K562 (cell line): ENCODE data around the gene AGPAT3. TPM values are rescaled to one million over a fixed set of nuclear protein-coding genes. Genes with fewer than 3 reads are reported as not detected.

ENCODE experiments used
- ATF7 ChIP-seq: fragments of 450-650 bp; IDR thresholded peaks from 2 replicates; pipeline ENCODE4 v1.7.1; 2014; ENCODE audit warnings: mild to moderate bottlenecking, moderate library complexity
- CAMTA2 ChIP-seq: fragments of 250-450 bp; sonication (Bioruptor Pico); conservative IDR thresholded peaks from 2 replicates; pipeline ENCODE4 v1.5.1; 2022
- CREBBP ChIP-seq: IDR thresholded peaks from one replicate; pipeline ENCODE4 v1.6.1; 2012; ENCODE audit warnings: low read depth, mild to moderate bottlenecking, control low read depth, inconsistent platforms, low read length
- FOXO4 ChIP-seq: fragments of 450-650 bp; formaldehyde crosslinking; IDR thresholded peaks from 2 replicates; pipeline ENCODE4 v1.4.0; 2020; ENCODE audit warnings: mild to moderate bottlenecking, moderate library complexity
- GATA2 ChIP-seq: sonication (generic); formaldehyde crosslinking; IDR thresholded peaks from 2 replicates; pipeline ENCODE4 v1.4.0; 2020; ENCODE audit warnings: mild to moderate bottlenecking, missing genetic modification reagents
- IRF1 ChIP-seq: sonication (generic); formaldehyde crosslinking; IDR thresholded peaks from 2 replicates; pipeline ENCODE4 v1.8.0; 2022; ENCODE audit warnings: missing genetic modification reagents, mild to moderate bottlenecking, borderline replicate concordance
- NRF1 ChIP-seq, 2 experiments: fragments of 450-650 bp; IDR thresholded peaks in 1 of 2; conservative IDR thresholded peaks in 1 of 2; 2 replicates each; pipeline ENCODE4 v1.6.1; 2014; ENCODE audit warnings: mild to moderate bottlenecking in 2 of 2
- PHF21A ChIP-seq: fragments of 450-650 bp; IDR thresholded peaks from 2 replicates; pipeline ENCODE4 v1.6.1; 2017; ENCODE audit warnings: low read depth, borderline replicate concordance
- RUNX1 ChIP-seq: sonication (generic); IDR thresholded peaks from 2 replicates; pipeline ENCODE4 v1.6.1; 2016; ENCODE audit warnings: antibody characterized with exemption, low read depth
- SREBF2 ChIP-seq: sonication (generic); formaldehyde crosslinking; IDR thresholded peaks from 2 replicates; pipeline ENCODE4 v1.4.0; 2020; ENCODE audit warnings: mild to moderate bottlenecking, missing genetic modification reagents
- TCF3 ChIP-seq: sonication (generic); formaldehyde crosslinking; IDR thresholded peaks from 2 replicates; pipeline ENCODE4 v1.4.0; 2020; ENCODE audit warnings: mild to moderate bottlenecking, missing genetic modification reagents
- ZFP30 ChIP-seq: fragments of 250-450 bp; sonication (Bioruptor Pico); IDR thresholded peaks from 2 replicates; pipeline ENCODE4 v1.8.0; 2022; ENCODE audit warnings: moderate library complexity, mild to moderate bottlenecking, inconsistent platforms, borderline replicate concordance
- ZNF165 ChIP-seq: fragments of 250-450 bp; sonication (Bioruptor Pico); IDR thresholded peaks from 2 replicates; pipeline ENCODE4 v1.4.0; 2020; ENCODE audit warnings: borderline replicate concordance
- ZNF280A ChIP-seq: fragments of 450-650 bp; IDR thresholded peaks from 2 replicates; pipeline ENCODE4 v1.6.1; 2018; ENCODE audit warnings: mild to moderate bottlenecking, low read depth; ENCODE audit not compliant: partially characterized antibody
- ZNF282 ChIP-seq: sonication (generic); formaldehyde crosslinking; IDR thresholded peaks from 2 replicates; pipeline ENCODE4 v1.8.1; 2023; ENCODE audit warnings: missing genetic modification reagents
- polyA plus RNA-seq, 8 experiments: library from polyadenylated mRNA; depleted of rRNA in 4 of 8; stranded (reverse) in 5 of 8; unstranded in 3 of 8; fragments of >200 nt; fragmentation: Nextera tagmentation in 2 of 8; fragmentation: Illumina TruSeq in 1 of 8; extraction: Ambion mirVana in 2 of 8; extraction: Trizol in 1 of 8; gene quantifications; 2 replicates each; pipeline versions ENCODE4 v1.2.1 to v1.2.3, GENCODE V29; 2011 to 2014; ENCODE audit warnings: inconsistent platforms in 1 of 8, missing spikeins in 1 of 8
- total RNA-seq, 7 experiments: library from RNA; depleted of rRNA in 6 of 7; stranded (reverse); fragments of >200 nt in 6 of 7; fragmentation: Illumina TruSeq in 2 of 7; extraction: Trizol in 2 of 7; gene quantifications; 2 replicates each; pipeline versions ENCODE4 v1.2.1 to v1.2.3, GENCODE V29; 2011 to 2021; ENCODE audit warnings: low replicate concordance in 1 of 7
- TF ChIP-seq, protein P1 (sequence below): fragments of 250-450 bp; sonication (Bioruptor Pico); IDR thresholded peaks from 2 replicates; pipeline ENCODE4 v1.5.0; 2021; ENCODE audit warnings: mild to moderate bottlenecking, moderate library complexity
- TF ChIP-seq, protein P2 (sequence below): sonication (generic); formaldehyde crosslinking; IDR thresholded peaks from 2 replicates; pipeline ENCODE4 v1.8.0; 2022; ENCODE audit warnings: mild to moderate bottlenecking, missing genetic modification reagents

AGPAT3 gene
- total and polyA plus RNA-seq, 9 of the 15 experiments (the other 6 are each of a cell fraction or from before 2014, with no cell fraction given): 1.5 to 88.4 (median 35.7) TPM

GRCh38 chr21:43921979-43922945 is 57.2 kb downstream of the AGPAT3 start (continued):
- TF ChIP-seq FOXO4 (CRISPR knock-in tag): no peak
- 0 out of 2 replicates have a peak, but pooled peaks have one; percentile 27 for TF ChIP-seq ZNF282 (CRISPR knock-in tag)
- 0 out of 2 replicates have a peak, but pooled peaks have one; percentile 60 for TF ChIP-seq SREBF2 (CRISPR knock-in tag)
- TF ChIP-seq IRF1 (CRISPR knock-in tag): no peak
- 0 out of 2 replicates have a peak, but pooled peaks have one; percentile 30 for TF ChIP-seq PHF21A
- TF ChIP-seq, protein P1, sequence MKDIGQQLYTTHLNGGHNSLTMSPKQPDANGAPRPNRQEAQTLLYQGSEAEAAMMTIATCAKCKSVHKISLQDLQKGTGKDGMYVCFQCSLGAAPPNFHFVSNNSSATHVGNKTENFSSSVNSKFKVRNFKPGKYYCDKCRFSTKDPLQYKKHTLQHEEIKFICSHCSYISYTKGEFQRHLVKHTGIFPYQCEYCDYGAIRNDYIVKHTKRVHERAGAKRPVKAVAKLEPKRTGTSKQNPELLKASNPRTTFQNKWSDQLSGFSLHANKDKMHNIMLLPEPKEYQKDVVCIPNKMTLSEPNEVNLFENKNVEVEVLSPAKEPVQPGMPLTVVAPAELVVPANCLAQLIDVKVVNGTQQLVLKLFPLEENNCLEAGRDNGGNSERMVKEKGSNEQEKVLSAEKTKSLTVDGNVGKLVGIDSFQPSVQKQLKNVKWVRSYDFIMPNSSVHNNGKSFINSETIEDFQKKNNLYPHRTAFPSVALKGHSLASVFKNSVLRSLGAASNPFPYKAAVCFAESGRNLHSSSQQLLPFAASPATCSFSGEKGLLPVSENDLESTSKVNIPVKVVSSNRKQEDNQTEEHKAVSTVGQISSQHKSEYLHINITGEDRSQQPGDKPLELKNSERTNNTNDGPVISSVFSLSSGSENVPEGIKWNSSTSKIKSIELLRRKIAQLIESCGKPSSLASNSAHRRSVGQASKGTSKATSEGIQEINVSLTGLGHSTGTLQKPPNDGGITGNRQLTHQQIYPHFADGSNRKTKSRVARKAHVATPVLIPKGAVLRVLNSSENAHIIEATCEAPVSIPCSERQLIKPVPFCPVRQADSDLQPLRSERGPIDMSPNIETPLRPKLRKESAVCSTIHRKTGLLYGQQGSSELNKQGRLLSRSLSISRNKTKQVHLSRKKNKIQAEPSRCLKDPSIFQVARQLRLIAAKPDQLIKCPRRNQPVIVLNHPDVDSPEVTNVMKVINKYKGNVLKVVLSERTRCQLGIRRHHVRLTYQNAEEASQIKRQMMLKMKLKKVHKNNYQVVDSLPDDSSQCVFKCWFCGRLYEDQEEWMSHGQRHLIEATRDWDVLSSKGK: no peak
- TF ChIP-seq ZNF280A: no peak
- peak; percentile 80 for TF ChIP-seq ATF7
- TF ChIP-seq CREBBP: no peak
- TF ChIP-seq CAMTA2 (CRISPR knock-in tag): no peak
- TF ChIP-seq, protein P2, sequence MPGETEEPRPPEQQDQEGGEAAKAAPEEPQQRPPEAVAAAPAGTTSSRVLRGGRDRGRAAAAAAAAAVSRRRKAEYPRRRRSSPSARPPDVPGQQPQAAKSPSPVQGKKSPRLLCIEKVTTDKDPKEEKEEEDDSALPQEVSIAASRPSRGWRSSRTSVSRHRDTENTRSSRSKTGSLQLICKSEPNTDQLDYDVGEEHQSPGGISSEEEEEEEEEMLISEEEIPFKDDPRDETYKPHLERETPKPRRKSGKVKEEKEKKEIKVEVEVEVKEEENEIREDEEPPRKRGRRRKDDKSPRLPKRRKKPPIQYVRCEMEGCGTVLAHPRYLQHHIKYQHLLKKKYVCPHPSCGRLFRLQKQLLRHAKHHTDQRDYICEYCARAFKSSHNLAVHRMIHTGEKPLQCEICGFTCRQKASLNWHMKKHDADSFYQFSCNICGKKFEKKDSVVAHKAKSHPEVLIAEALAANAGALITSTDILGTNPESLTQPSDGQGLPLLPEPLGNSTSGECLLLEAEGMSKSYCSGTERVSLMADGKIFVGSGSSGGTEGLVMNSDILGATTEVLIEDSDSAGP (CRISPR knock-in tag): no peak
- 0 out of 2 replicates have a peak, but pooled peaks have one; percentile 29 for TF ChIP-seq GATA2 (CRISPR knock-in tag)
- TF ChIP-seq ZNF165 (CRISPR knock-in tag): no peak
- peak; percentile 72 for TF ChIP-seq TCF3 (CRISPR knock-in tag)
- no peak for TF ChIP-seq ZFP30
- TF ChIP-seq RUNX1: peak; percentile 72; the same call in 1 of the 2 replicates
- TF ChIP-seq NRF1 (conservative IDR thresholded peaks at IDR 0.05 in 1 of 2, IDR thresholded peaks at IDR 0.05 in 1 of 2): peak in 1 of 2 experiments; percentile 14; a peak in 2 of 4 replicates
- TF ChIP-seq, all 486 proteins: peak for 168
